Suprapubic skin (tissue), 4 donors: ENCODE measurements around the gene STK32B. TPM values are rescaled to one million over a fixed set of nuclear protein-coding genes. Genes with fewer than 3 reads are reported as not detected.
A peak's percentile ranks its signal among the peaks of the same experiment; 100 is the strongest.

Experiments
- DNase-seq, 2 donors: peaks; one replicate each; pipeline ENCODE4 v3.0.0-alpha.2; 2019; ENCODE audit warnings: low spot score in 2 of 2
- H3K27ac ChIP-seq: fragments of 200-600 bp; sonication (generic); one replicate; pipeline ENCODE4 v1.5.1; 2019
- H3K27me3 ChIP-seq: fragments of 200-600 bp; sonication (generic); one replicate; pipeline ENCODE4 v1.5.1; 2019
- H3K36me3 ChIP-seq: fragments of 200-600 bp; sonication (generic); one replicate; pipeline ENCODE4 v1.5.1; 2019
- H3K4me1 ChIP-seq: fragments of 200-600 bp; sonication (generic); one replicate; pipeline ENCODE4 v1.5.1; 2019
- H3K4me3 ChIP-seq: fragments of 200-600 bp; sonication (generic); one replicate; pipeline ENCODE4 v1.5.1; 2019; ENCODE audit warnings: mild to moderate bottlenecking
- H3K9me3 ChIP-seq: fragments of 200-600 bp; sonication (generic); one replicate; pipeline ENCODE4 v1.5.1; 2019
- CTCF ChIP-seq, 2 donors: fragments of 200-600 bp in 1 of 2; fragments of 450-650 bp in 1 of 2; sonication (generic) in 1 of 2; IDR thresholded peaks; one replicate each; pipeline ENCODE4 v1.5.1; 2016 to 2019; ENCODE audit warnings: antibody characterized with exemption in 2 of 2, mild to moderate bottlenecking in 1 of 2, moderate library complexity in 1 of 2
- EP300 ChIP-seq: sonication (generic); formaldehyde crosslinking; IDR thresholded peaks from one replicate; pipeline ENCODE4 v1.6.1; 2017; ENCODE audit warnings: antibody characterized with exemption
- POLR2A ChIP-seq, 2 donors: fragments of 450-650 bp; IDR thresholded peaks; one replicate each; pipeline ENCODE4 v1.6.1; 2017; ENCODE audit warnings: antibody characterized with exemption in 2 of 2, mild to moderate bottlenecking in 2 of 2, moderate library complexity in 2 of 2
- POLR2AphosphoS5 ChIP-seq, 3 donors: sonication (generic); formaldehyde crosslinking; IDR thresholded peaks; one replicate each; pipeline ENCODE4 v1.6.1; 2017; ENCODE audit warnings: antibody characterized with exemption in 3 of 3
- WGBS: methylation state at CpG from one replicate; pipeline ENCODE4 v1.1.5; 2018; 5-methylcytosine and 5-hydroxymethylcytosine counted together
- total RNA-seq, 4 donors: library from RNA; depleted of rRNA; stranded (reverse); fragments of >200 nt; gene quantifications; one replicate each; pipeline ENCODE4 v1.1.0, GENCODE V29; 2016

The STK32B gene
- total RNA-seq, 4 donors from 2014 or later = 0.76 to 2.2 (median 1.2) TPM

GRCh38 chr4:5385741-5386311 is 334.5 kb downstream of the STK32B start:
- peak in 1 of 2 donors; percentile 68 for DNase-seq
- Histone ChIP-seq H3K27ac (no peak overlapping the region), H3K36me3 (no peaks in the 10 kb centered on the region), H3K9me3 (no peaks in the 10 kb centered on the region), H3K4me1 (peaks cover 8% of the 10 kb centered on the region), H3K4me3 (no peak overlapping the region), H3K27me3 (no peaks in the 10 kb centered on the region)
- 28% methylated on average over 4 of the region's 4 CpGs for WGBS
- TF ChIP-seq CTCF (IDR thresholded peaks at IDR 0.05) = no peak
- TF ChIP-seq POLR2A (IDR thresholded peaks at IDR 0.05) = no peak
- TF ChIP-seq EP300 = no peak
- no peak for TF ChIP-seq POLR2AphosphoS5 (IDR thresholded peaks at IDR 0.05)

- WGBS = 90% methylated on average over 11 of the region's 14 CpGs
These were observed 335.6 kb downstream of the STK32B start for GRCh38 chr4:5386921-5387320.

DNA sequence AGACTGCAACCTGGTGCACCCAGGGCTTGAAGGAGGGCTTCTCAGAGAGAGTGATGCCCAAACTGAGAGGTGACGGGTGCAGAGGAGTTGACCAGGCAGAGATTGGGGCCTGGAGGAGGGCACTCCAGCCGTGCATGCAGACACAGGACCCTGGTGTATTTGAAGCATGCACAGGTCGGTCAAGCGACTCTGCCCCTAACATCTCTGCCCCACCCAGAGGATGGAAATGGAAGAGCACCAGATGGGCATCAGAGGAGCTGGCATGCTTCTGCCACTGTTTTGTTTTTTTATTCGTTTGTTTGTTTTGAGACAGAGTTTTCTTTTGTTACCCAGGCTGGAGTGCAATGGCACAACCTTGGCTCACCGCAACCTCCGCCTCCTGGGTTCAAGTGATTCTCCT is 336.2 kb downstream of the STK32B start:
- H3K4me3 ChIP-seq = no peak overlapping the region
- no peaks in the 10 kb centered on the region for H3K27me3 ChIP-seq
- H3K4me1 ChIP-seq = peaks cover 8% of the 10 kb centered on the region
- H3K9me3 ChIP-seq = no peaks in the 10 kb centered on the region
- TF ChIP-seq POLR2A (IDR thresholded peaks at IDR 0.05) (no peak), CTCF (IDR thresholded peaks at IDR 0.05) (no peak), POLR2AphosphoS5 (IDR thresholded peaks at IDR 0.05) (no peak), EP300 (no peak)
- no peak overlapping the region for H3K27ac ChIP-seq
- H3K36me3 ChIP-seq = no peaks in the 10 kb centered on the region
- WGBS = 71% methylated on average over 7 of the region's 7 CpGs
- DNase-seq = no peak

More at GRCh38 chr4:5386921-5387320, 335.6 kb downstream of the STK32B start:
- Histone ChIP-seq H3K27ac (no peak overlapping the region), H3K36me3 (no peaks in the 10 kb centered on the region), H3K27me3 (no peaks in the 10 kb centered on the region), H3K4me1 (peaks cover 8% of the 10 kb centered on the region), H3K4me3 (no peak overlapping the region), H3K9me3 (no peaks in the 10 kb centered on the region)
- DNase-seq = no peak
- TF ChIP-seq POLR2A (IDR thresholded peaks at IDR 0.05) (no peak), EP300 (no peak), POLR2AphosphoS5 (IDR thresholded peaks at IDR 0.05) (no peak), CTCF (IDR thresholded peaks at IDR 0.05) (no peak)

GRCh38 chr4:5389756-5390310 is 338.6 kb downstream of the STK32B start:
- 34% methylated on average over 3 of the region's 3 CpGs for WGBS
- Histone ChIP-seq H3K27ac (no peak overlapping the region), H3K36me3 (no peaks in the 10 kb centered on the region), H3K4me3 (no peak overlapping the region), H3K9me3 (no peaks in the 10 kb centered on the region), H3K27me3 (no peaks in the 10 kb centered on the region), H3K4me1 (peaks cover 8% of the 10 kb centered on the region)
- TF ChIP-seq POLR2AphosphoS5 (IDR thresholded peaks at IDR 0.05) = no peak
- TF ChIP-seq EP300 = no peak
- no peak for TF ChIP-seq CTCF (IDR thresholded peaks at IDR 0.05)
- TF ChIP-seq POLR2A (IDR thresholded peaks at IDR 0.05) = no peak
- DNase-seq = no peak

GRCh38 chr4:5391492-5391891 is 340.2 kb downstream of the STK32B start:
- no peak overlapping the region for H3K4me3 ChIP-seq
- no peaks in the 10 kb centered on the region for H3K9me3 ChIP-seq
- TF ChIP-seq POLR2AphosphoS5 (IDR thresholded peaks at IDR 0.05) (no peak), CTCF (IDR thresholded peaks at IDR 0.05) (no peak), EP300 (no peak), POLR2A (IDR thresholded peaks at IDR 0.05) (no peak)
- no peak overlapping the region for H3K27ac ChIP-seq
- DNase-seq = no peak
- H3K36me3 ChIP-seq = no peaks in the 10 kb centered on the region
- 73% methylated on average over 4 of the region's 4 CpGs for WGBS
- H3K27me3 ChIP-seq = no peaks in the 10 kb centered on the region
- H3K4me1 ChIP-seq = no peaks in the 10 kb centered on the region
